Muscle of leg (tissue), 11 donors: ENCODE results near the gene ALKBH5. TPM values are rescaled to one million over a fixed set of nuclear protein-coding genes. Genes with fewer than 3 reads are reported as not detected.

Experiments used
- DNase-seq: peaks from one replicate; pipeline ENCODE4 v3.0.0; 2013
- H3K27ac ChIP-seq: one replicate; pipeline ENCODE4 v1.5.1; 2013; ENCODE audit warnings: mild to moderate bottlenecking, low read length, control low read depth
- H3K27me3 ChIP-seq: one replicate; pipeline ENCODE4 v1.6.1; 2013; ENCODE audit warnings: low read length; ENCODE audit not compliant: control insufficient read depth, insufficient read depth
- H3K36me3 ChIP-seq: one replicate; pipeline ENCODE4 v1.6.1; 2013; ENCODE audit warnings: low read length; ENCODE audit not compliant: control insufficient read depth, insufficient read depth
- H3K4me1 ChIP-seq: one replicate; pipeline ENCODE4 v1.6.1; 2013; ENCODE audit warnings: low read length; ENCODE audit not compliant: control insufficient read depth, insufficient read depth
- H3K4me3 ChIP-seq: one replicate; pipeline ENCODE4 v1.5.1; 2013; ENCODE audit warnings: low read length, control low read depth
- H3K9me3 ChIP-seq: replicated peaks from 2 replicates; pipeline ENCODE4 v1.6.1; 2013; ENCODE audit warnings: low read depth, low read length; ENCODE audit not compliant: control insufficient read depth
- WGBS: methylation state at CpG from one replicate; pipeline ENCODE4 v1.1.5; 2013; ENCODE audit warnings: missing lambda C conversion rate; ENCODE audit not compliant: insufficient coverage; 5-methylcytosine and 5-hydroxymethylcytosine counted together
- polyA plus RNA-seq, 8 donors: library from polyadenylated mRNA; unstranded; fragments of 120-200 nt; gene quantifications; one replicate each; pipeline versions ENCODE4 v1.2.1 to v1.2.3, GENCODE V29; 2013; ENCODE audit warnings: inconsistent platforms in 1 of 8, low replicate concordance in 1 of 8; ENCODE audit not compliant: insufficient read length in 8 of 8, insufficient read depth in 1 of 8
- total RNA-seq: library from RNA; stranded (reverse); fragments of 120-200 nt; gene quantifications from one replicate; pipeline ENCODE4 v1.2.4, GENCODE V29; 2013

The ALKBH5 gene
- total and polyA plus RNA-seq, 9 donors = 56.5 to 72.3 (median 66.7) TPM

DNA sequence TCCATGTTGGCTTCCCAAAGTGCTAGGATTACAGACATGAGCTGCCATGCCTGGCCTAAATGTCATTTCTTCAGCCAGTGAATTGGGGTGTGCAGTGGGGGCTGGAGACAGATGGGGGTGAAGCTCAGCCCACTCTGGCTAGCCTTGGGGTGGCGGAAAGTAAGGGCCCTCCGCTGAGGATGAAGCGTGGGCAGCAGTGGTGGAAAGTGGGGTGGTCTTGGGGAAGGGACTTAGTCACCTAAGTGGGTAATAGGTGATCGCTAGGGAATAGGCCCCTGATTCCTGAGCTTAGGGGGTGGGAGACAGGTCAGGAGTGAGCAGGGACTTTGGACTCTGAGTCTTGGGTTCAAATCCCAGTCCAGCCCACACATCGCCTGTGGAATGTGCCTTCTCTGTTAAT lies 44.0 kb downstream of the ALKBH5 start:
- Histone ChIP-seq H3K27ac (no peak overlapping the region), H3K4me1 (peaks cover 55% of the 10 kb centered on the region), H3K36me3 (peaks cover 7% of the 10 kb centered on the region), H3K27me3 (no peaks in the 10 kb centered on the region), H3K9me3 (no peaks in the 10 kb centered on the region), H3K4me3 (no peak overlapping the region)
- WGBS = 94% methylated on average over 5 of the region's 5 CpGs
- no peak for DNase-seq

DNA sequence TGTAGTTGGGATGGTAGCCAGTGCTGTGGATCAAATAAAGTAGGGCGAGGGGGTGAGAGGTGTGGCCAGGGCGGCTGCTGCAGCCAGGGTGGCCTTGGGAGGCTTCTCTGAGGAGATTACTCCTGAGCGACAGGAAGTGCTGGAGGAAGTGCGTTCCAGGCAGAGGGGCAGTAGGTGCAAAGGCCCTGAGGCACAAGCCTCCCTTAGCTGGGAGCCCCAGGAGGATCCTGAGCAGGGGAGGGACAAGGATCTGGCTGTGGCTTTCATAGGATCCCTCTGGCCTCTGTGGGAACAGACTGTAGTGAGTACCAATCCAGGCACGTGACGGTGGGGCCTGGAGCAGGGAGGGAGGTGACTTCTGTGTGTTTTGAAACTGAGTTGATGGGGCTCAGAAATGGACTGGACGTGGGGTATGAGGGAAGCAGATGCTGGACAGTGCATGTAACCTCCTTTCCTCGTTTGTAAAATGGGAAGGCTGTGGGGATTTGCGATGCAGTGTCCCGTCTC lies 44.6 kb downstream of the ALKBH5 start:
- no peaks in the 10 kb centered on the region for H3K27me3 ChIP-seq
- no peak overlapping the region for H3K4me3 ChIP-seq
- 75% methylated on average over 10 of the region's 10 CpGs for WGBS
- peaks cover 55% of the 10 kb centered on the region for H3K4me1 ChIP-seq
- DNase-seq = no peak
- no peak overlapping the region for H3K27ac ChIP-seq
- no peaks in the 10 kb centered on the region for H3K9me3 ChIP-seq
- peaks cover 12% of the 10 kb centered on the region for H3K36me3 ChIP-seq

DNA sequence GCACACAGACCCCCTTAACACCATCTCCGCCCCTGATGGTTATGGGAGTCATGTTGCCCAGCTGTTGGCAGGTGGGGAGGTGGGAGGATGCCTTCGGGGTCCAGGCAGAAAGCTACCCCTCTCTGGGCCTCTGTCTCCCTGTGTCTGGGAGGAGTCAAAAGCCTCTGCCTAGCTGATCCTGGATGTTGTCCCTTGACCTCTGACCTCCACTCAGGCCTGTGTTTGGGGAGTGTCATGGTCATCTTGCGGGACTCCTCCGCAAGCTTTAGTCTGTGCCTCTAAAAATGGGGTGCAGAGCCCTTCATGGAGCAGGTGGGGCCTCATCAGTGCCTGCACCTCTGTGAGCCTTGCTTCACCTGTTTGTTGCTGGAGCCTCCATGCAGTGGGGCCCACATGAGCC lies 45.6 kb downstream of the ALKBH5 start:
- Histone ChIP-seq H3K4me1 (peaks cover 51% of the 10 kb centered on the region), H3K27me3 (no peaks in the 10 kb centered on the region), H3K27ac (no peak overlapping the region), H3K9me3 (no peaks in the 10 kb centered on the region), H3K36me3 (peaks cover 22% of the 10 kb centered on the region), H3K4me3 (no peak overlapping the region)
- no peak for DNase-seq
- WGBS = 69% methylated on average over 3 of the region's 4 CpGs

DNA sequence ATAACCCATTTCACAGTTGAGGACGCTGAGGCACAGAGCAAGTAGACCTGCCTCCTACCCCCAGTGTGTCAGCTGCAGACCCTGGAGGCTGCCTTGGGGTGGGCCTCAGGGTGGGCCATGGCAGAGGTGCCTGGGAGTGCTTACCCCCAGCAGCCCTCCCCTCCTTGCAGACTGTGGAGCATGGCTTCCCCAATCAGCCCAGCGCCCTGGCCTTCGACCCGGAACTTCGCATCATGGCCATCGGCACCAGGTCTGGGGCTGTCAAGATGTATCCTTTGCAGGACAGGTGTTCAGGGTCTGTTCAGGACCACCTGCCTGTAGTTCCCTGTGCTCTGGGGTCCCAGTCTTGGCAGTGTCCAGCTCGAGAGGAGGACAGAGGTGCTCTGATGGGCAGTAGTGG lies 46.1 kb downstream of the ALKBH5 start:
- H3K27me3 ChIP-seq = no peaks in the 10 kb centered on the region
- no peaks in the 10 kb centered on the region for H3K9me3 ChIP-seq
- H3K27ac ChIP-seq = no peak overlapping the region
- no peak for DNase-seq
- 81% methylated on average over 6 of the region's 7 CpGs for WGBS
- no peak overlapping the region for H3K4me3 ChIP-seq
- peaks cover 46% of the 10 kb centered on the region for H3K4me1 ChIP-seq
- peaks cover 27% of the 10 kb centered on the region for H3K36me3 ChIP-seq

DNA sequence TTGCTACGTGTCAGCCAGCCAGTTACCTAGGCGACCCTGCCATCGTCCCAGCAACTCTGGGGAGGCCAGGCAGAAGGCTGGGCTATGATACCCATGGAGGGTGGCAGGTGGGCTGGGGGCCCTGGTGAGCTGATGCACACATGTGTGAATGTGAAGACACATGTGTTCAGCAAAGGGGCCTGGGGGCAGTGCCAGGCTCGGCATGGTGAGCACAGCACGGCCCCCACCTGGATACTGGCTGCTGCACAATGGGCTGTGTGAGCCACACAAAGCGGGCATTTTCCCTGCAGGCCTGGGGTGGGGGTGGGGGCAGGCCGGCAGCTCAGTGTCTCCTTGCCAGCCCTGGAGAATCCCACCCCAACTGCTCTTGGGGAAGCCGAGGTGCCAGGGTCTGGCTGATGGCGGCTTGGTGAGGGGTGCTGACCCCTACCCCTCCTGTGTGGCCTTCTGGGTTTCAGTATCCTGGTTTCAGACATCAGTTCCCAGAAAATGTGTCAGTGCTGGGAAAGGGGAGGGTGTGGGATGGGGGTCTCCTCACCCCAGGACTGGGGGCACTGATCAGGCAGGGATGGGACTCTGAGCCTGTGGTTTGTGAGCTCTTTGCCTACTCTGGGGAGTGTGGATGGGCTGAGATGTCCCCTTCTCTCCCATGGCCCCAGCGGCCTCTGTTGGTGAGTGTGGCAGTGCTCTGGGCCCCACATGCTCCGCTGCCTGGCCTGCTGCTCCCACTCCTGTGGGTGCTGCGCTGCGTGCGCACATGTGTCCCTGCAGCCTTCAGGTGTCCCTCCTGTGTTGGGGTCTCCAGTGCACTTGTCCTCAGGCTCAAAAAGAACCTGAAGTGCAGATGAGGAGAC lies 46.9 kb downstream of the ALKBH5 start:
- Histone ChIP-seq H3K27me3 (no peaks in the 10 kb centered on the region), H3K9me3 (no peaks in the 10 kb centered on the region), H3K4me1 (peaks cover 42% of the 10 kb centered on the region), H3K36me3 (peaks cover 34% of the 10 kb centered on the region), H3K4me3 (no peak overlapping the region), H3K27ac (no peak overlapping the region)
- DNase-seq = no peak
- WGBS = 63% methylated on average over 10 of the region's 14 CpGs

DNA sequence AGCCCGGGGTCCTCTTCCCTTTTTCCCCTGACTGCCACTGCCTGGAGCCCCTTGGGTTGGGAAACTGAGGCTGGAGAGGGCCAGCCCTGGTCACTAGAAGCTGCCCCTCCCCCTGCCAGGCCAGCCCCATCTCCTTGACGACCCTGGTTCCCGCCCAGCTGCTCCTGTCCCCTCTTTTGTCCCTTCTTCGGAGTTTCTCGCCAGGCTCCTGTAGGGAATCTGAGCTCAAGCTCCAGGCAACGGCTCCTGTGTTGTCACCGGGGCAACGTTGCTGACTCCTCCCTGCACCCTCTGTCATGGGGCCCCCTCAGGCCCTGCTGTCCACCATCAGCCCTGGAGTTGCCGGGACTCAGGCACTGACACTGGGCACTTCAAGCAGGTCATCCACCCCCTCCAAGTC lies 47.5 kb downstream of the ALKBH5 start:
- Histone ChIP-seq H3K9me3 (no peaks in the 10 kb centered on the region), H3K4me1 (peaks cover 41% of the 10 kb centered on the region), H3K36me3 (peaks cover 41% of the 10 kb centered on the region), H3K27ac (no peak overlapping the region), H3K27me3 (no peaks in the 10 kb centered on the region), H3K4me3 (no peak overlapping the region)
- no peak for DNase-seq
- 19% methylated on average over 8 of the region's 9 CpGs for WGBS

DNA sequence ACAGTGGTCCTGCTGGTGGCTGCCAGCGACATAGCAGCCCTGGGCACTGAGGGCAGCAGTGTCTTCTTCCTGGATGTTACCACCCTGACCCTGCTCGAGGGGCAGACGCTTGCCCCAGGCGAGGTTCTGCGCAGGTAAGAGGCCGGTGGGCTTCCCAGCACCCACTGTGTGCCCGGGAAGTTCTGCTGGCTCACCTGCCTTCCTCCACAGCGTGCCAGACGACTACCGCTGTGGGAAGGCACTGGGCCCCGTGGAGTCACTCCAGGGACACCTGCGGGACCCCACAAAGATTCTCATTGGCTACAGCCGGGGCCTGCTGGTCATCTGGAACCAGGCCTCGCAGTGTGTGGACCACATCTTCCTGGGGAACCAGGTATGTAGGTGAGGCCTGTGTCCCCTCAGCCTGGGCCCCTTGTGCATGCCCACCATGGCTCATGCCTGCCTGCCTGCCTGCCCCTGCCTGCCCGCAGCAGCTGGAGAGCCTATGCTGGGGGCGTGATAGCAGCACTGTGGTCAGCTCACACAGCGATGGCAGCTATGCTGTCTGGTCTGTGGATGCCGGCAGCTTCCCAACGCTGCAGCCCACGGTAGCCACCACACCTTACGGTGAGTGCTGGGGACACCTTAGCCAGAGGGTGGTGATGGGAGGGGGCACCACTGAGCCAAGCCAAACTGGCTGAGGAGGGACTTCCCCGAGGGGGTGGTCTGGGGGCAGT lies 50.3 kb downstream of the ALKBH5 start:
- H3K36me3 ChIP-seq = peaks cover 66% of the 10 kb centered on the region
- WGBS = 94% methylated on average over 22 of the region's 22 CpGs

DNA sequence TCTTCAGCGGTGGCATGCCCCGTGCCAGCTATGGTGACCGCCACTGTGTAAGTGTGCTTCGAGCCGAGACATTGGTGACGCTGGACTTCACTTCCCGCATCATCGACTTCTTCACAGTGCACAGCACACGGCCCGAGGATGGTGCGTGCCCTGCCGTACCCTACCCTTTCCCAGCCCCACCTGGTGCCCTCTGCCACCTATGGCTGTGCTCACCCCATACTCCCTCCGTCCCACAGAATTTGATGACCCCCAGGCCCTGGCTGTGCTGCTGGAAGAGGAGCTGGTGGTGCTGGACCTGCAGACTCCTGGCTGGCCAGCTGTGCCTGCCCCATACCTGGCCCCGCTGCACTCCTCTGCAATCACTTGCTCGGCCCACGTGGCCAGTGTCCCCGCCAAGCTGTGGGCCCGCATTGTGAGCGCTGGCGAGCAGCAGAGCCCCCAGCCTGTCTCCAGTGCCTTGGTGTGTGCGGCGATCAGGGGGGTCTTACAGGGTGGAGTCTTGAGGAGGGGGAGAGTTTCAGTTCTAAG lies 51.3 kb downstream of the ALKBH5 start:
- no peak overlapping the region for H3K4me3 ChIP-seq
- H3K27me3 ChIP-seq = no peaks in the 10 kb centered on the region
- H3K36me3 ChIP-seq = peaks cover 72% of the 10 kb centered on the region
- DNase-seq = no peak
- H3K4me1 ChIP-seq = peaks cover 15% of the 10 kb centered on the region
- no peak overlapping the region for H3K27ac ChIP-seq
- H3K9me3 ChIP-seq = no peaks in the 10 kb centered on the region
- 91% methylated on average over 19 of the region's 22 CpGs for WGBS

More for the DNA sequence above, 50.3 kb downstream of the ALKBH5 start:
- Histone ChIP-seq H3K27ac (no peak overlapping the region), H3K4me3 (no peak overlapping the region), H3K4me1 (peaks cover 25% of the 10 kb centered on the region), H3K9me3 (no peaks in the 10 kb centered on the region), H3K27me3 (no peaks in the 10 kb centered on the region)
- no peak for DNase-seq

DNA sequence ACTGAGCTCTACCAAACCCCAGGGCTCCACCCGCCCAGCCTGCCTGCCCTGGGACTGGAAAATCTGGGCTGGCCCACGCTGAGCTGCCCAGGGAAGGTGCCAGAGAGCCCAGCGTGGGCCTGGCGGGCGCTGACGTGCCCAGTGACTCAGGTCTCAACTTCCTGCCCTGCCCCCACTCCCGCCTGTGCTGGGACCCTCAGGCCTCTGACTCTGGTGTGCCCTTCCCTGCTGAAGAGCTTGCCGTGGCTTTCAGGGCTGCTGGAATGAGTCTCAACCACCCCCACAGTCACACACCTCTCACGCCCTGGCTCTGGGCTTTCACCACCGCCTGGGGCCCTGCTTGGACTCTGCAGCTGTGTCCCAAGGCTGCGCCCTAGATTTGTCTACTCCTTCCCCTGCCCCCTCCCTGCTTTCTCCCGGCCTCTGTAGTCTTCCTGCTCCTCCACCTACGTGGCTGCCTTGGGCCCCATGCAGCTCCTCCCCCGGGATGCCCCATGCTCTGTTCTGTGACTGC lies 52.2 kb downstream of the ALKBH5 start:
- no peak overlapping the region for H3K27ac ChIP-seq
- H3K4me3 ChIP-seq = no peak overlapping the region
- no peaks in the 10 kb centered on the region for H3K9me3 ChIP-seq
- H3K36me3 ChIP-seq = peaks cover 80% of the 10 kb centered on the region
- peaks cover 7% of the 10 kb centered on the region for H3K4me1 ChIP-seq
- DNase-seq = no peak
- no peaks in the 10 kb centered on the region for H3K27me3 ChIP-seq
- WGBS = 66% methylated on average over 14 of the region's 14 CpGs

DNA sequence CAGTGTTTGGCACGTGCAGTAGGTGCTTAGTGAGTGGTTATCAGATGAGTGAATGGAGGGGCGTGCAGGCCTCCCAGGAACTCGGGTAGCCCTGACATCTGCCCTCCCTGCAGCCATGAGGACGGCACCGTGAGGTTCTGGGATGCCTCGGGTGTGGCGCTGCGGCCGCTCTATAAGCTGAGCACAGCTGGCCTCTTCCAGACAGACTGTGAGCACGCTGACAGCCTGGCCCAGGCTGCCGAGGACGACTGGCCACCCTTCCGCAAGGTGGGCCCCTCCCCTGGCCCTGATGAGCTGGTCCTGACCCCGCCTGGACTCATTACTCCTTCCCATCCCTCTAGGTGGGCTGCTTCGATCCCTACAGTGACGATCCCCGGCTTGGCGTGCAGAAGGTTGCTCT lies 52.9 kb downstream of the ALKBH5 start:
- WGBS = 85% methylated on average over 17 of the region's 18 CpGs
- no peaks in the 10 kb centered on the region for H3K27me3 ChIP-seq
- no peak for DNase-seq
- no peak overlapping the region for H3K4me3 ChIP-seq
- H3K9me3 ChIP-seq = no peaks in the 10 kb centered on the region
- no peaks in the 10 kb centered on the region for H3K4me1 ChIP-seq
- no peak overlapping the region for H3K27ac ChIP-seq
- peaks cover 86% of the 10 kb centered on the region for H3K36me3 ChIP-seq
